Measurements from ENCODE around the gene GRIFIN.

Gene GRIFIN

DNA sequence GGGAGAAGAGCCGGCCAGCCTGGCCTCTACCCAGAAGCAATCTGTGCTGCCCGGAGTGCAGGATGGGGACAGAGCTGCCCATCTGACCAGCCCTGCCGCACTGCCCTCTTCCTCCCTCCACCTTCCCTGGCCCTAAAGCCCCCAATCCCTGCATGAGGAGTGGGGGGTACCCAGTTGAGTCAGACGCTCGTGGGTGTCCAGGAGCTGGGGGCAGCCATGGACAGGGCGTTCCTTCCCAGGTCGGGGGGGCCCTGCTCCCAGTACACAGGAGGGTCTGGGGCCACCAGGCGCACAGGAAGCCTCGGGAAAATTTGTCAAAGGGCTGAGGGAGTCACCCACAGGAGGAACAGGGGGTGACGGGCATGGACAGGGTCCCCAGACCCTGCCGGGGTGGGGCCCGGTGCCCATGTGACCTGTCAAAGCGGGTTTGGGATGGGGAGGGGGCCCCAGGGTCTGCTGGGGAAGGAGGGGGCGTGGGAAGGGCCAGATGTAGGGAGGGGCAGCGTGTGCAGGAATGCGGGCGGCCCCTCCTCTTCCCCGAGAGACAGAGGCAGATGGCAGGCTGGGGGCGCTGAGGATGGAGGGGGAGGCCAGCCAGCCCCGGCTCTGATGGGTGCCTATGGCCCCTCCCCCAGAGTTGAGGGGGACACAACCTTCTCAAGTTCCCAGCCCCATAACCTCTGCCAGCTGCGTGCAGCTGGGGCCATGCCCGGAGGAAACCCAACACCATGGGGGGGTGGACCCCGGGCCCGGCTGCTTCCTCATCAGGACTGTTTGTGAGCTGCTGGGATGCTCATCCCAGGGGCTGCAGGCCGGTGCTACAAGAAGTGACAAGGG, 21.5 kb upstream of the GRIFIN start:
- DNase-seq, result no peak

GRCh38 chr7:2497065-2497464, 20.9 kb upstream of the GRIFIN start:
- no peak for DNase-seq

DNA sequence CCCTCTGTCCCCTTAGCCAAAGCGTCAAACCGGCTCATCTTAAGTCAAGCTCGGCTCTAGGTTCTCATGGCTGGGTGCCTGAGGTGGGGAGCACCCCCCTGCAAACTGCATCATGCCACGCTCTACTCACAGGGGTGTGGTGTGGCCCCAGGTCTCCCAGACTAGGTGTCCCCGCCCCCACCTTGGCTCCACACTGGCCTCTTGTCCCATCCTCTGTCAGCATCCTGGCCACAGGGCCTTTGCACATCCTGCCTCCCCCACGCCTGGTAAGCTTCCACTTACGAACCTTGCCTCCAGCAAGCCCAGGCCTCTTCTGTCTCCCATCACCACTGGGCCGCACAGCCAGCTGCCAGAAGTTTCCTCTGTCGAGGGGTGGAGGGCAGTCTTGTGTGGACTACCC, 20.2 kb upstream of the GRIFIN start:
- no peak for DNase-seq

GRCh38 chr7:2495418-2496299, 19.5 kb upstream of the GRIFIN start:
- no peak for DNase-seq

DNA sequence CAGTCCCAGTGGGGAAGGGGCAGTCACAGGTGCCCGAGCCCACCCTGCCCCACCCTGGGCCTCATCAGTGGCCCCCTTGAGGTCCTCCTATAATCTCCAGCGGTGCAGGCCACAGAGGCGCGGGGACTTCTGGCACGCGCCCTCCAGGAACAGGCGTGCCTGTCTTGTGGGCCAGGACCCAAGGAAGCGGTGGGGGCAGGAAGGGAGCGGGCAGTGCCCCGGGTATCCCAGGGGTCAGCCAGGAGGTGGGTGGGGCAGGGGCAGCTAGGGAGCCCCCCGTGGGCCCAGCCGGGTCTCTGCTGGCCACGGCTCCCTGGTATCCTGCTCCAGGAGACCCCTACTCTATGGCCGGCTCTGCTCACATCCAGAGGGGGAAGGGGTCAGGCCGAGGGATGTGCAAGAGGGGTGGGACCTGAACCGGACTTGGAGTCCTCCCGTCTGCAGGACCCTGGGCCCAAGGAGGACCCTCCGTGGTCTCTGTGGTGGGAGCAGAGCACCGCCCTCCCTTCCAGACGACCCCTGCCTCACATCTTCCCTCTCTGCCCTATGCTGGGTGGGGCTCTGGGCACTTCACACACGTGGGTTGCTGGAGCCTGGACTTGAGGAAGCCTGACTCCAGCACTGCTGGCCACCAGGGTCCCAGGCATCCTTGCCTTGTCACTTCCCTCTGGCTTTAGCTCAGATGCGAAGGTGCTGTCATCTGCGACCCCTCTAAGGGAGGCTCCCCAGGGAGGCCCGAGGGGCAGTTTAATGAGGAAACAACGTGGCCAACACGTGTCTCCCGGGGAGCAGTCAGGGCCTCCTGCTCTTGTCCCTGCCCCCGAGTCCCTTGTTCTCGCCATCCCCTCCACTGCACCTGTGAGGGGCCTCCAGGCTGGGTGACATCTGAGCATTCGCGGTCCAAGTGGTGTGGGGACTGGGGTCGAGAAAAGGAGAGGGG, 18.3 kb upstream of the GRIFIN start:
- DNase-seq, result no peak

- DNase-seq, result no peak
Observed at GRCh38 chr7:2493205-2494164, 17.3 kb upstream of the GRIFIN start.

DNA sequence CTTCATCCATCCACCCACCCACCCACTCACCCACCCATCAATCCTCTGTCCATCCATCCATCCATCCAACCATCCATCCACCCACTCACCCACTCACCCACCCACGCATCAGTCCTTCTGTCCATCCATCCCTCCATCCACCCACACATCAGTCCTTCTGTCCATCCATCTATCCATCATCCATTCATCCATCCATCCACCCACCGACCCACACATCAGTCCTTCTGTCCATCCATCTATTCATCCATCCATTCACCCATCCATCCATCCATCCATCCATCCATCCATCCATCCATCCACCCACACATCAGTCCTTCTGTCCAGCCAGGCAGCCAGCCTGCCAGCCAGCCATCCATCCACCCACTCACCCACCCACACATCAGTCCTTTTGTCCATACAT, 15.8 kb upstream of the GRIFIN start:
- DNase-seq, result no peak

DNA sequence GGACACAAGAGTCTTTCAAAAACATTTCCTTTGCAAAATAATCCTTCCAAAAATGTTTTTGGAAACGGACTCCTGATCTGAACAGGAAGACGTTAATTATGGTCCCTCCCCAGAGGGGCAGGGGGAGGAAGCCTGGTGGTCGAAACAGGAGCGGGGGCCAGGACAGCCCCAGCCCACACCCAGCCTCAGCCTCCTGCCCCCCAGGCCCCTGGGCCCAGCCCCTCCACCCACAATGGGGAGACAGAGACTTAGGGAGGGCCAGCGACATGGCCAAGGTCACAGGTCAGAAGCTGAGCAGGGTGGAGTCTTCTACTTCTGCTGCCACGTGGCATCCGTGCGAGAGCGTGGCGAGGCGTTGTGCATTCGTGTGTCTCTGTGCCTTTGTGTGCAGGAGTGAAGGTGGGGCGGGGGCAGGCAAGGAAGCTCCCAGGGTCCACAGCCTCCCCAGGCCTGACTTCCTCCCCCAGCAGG, 14.0 kb upstream of the GRIFIN start:
- no peak for DNase-seq

DNA sequence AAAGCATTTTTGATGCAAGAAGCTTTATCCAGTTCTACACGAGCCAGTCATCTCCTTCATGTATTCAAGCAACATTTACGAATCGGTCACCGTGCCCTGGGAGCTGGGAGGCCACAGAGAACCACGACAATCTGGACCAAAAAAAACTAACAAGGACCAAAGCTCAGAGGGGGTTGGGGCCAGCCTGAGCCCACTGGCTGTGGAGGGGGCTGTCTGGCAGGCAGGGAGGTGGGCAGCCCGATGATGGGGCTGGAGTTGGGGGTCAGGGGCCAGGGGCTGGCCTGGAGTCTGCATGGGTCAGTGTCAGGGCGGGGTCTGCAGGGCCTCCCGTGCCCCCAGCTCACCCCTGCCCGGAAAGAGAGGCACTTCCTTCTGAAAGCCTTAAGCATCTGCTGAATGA, 12.5 kb upstream of the GRIFIN start:
- DNase-seq, result no peak

DNA sequence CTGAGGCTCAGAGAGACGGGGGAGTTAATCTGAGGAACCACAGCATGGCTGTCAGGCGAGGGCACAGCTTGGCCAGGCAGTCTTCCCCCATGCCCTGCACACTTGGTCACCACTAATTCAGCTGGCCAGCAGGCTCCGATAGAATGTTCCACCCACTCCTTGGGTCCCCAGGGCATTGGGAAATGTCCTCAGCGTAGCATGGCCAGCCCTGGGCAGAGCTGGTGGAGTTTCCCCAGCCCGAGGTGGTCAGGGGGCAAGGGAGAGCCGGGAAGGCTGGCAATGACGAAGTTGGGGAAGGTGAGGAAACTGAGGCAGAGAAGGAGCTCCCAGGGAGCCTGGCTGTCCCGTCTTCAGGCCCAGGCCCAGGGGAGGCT, 12.1 kb upstream of the GRIFIN start:
- DNase-seq, result no peak

DNA sequence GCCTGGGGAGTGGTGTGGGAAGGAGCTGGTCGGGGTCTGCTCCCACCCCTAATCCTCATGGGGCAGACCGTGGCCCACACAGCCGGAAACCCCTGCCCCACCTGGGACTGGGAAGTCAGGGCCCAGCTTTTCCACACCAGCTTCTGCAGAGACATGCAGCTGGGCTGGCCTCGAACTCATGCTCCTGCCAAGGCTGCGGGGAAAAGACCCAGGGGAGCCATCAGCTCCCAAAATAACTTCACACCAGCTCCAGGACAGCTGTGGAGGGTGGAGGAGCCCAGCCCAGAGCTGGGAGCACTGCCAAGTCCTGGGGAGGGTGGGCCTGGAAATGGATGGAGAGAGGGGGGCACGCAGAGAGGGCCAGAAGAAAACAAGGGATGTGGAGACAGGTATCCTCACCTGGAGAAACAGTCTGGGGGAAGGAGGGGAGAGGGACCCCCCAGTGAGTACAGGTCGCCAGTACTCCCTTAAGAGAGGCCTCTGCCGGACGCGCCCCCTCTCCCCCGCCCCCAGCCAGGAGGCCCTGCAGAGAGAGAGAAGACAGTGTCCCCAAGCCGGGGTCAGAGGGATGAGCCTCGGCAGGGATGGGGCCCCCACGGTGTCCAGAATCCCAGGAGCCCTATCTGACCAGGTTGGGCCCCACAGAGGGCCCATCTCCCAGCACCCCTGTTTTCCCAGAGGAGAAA, 11.5 kb upstream of the GRIFIN start:
- no peak for DNase-seq

DNA sequence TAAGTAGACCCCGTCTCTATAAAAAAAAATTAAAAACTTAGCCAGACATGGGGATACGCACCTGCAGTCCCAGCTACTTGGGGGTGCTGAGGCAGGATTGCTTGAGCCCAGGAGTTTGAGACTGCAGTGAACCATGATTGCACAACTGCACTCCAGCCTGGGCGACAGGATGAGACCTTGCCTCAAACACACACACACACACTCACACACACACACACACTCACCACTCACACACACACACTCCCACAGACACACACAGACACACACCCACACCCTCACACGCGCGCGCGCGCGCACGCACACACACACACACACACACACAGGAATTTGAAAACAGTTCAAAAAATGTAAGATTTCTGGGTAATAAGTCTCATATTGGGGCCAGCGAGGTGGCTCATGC, 8.7 kb upstream of the GRIFIN start:
- no peak for DNase-seq

DNA sequence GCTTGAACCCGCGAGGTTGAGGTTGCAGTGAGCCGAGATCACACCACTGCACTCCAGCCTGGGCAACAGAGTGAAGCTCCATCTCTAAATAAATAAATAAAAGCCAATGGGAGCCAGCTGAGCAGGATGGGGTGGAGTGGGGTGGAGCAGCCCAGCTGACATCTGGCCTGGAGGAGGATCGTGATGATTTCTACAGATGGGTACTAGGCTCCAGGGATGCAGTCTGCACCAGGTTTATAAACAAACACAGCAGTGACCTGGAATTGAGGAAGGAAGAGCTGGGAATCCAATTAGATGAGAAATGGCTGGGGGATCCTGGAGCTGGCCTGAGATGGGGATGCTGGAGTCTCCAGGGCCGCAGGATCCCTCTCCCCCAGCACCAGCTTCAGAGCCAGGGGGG, 7.3 kb upstream of the GRIFIN start:
- no peak for DNase-seq

- no peak for DNase-seq
Observed at GRCh38 chr7:2482725-2483451, 6.7 kb upstream of the GRIFIN start.

DNA sequence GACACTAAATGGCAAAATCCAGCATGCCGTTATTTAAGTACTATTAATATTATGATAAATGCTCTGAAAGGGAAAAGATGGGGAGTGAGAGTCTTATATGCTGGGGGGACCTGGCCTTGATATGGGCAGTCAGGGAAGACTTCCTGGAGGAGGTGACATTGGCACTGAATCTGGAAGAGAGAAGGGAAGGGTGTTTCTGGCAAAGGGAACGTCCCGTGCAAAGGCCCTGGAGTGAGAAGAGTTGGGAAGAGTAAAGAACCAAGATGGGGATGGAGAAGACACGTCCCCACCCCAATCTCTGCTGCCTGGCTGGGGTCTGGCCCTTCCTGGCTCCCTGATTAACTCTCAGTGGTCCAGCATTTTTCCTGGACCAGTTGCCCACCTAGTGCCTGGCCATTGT, 5.0 kb upstream of the GRIFIN start:
- DNase-seq, result no peak

GRCh38 chr7:2480070-2480408, 3.8 kb upstream of the GRIFIN start:
- DNase-seq, result no peak

DNA sequence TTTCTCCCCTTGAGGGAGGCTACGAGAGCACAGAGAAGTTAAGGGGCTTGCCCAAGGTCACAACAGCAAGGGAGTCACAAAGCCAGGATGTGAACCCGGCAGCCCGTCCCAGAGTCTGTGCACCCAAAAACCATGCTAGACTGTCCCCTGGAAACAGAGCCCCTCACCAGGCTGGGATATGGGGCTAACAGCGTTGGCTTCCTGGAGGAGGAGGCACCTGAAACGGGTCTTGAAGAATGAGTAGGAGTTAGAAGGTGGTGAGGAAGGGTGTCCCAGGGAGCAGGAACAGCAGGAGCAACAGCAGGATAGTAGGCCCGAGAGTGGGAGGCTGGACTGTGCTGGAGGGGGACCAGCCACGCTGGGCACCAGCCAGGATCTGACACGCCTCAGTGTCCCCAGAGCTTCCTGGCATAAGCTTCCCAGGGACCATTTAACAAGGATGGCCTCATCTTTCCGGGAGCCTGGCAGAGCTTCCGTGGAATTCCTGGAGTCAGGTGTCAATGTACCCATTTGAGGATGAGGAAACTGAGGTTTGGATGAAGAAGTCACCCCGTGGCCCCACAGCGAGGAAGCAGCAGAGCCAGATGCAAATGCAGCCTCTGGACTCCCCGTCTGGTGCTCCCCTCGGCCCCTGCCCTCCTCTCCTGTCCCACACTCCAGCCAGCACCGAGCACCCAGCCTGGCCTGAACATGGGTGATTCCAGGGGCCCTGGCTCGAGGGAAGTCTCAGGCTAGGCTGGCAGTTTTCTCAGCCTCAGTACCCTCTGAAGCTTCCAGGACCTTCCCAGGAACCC, 3.3 kb upstream of the GRIFIN start:
- DNase-seq, result no peak

DNA sequence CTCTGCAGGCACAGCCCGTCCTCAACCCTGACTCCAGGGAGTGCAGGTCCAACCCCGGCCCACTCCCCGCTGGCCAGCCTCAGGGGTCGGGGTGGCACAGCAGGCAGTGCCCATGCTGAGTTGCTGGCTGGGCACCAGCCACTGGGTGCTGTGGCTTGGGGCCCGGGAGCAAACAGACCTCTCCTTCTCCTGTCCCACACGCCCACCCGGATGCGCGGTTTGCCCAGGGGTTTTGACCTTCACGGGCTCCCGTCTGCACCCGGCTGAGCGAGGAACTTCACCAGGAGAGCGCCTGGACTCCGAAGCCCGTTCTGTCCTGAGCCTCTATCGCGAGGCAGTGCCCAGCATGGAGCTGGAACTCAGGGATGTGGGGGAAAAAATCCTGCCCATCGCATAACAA, 2.6 kb upstream of the GRIFIN start:
- no peak for DNase-seq

GRCh38 chr7:2478399-2478785, 2.2 kb upstream of the GRIFIN start:
- DNase-seq, result no peak

Measured in stimulated activated CD4-positive, alpha-beta T cell treated with anti-CD3 and anti-CD28 coated beads, Interleukin-15, amount 100 ng/mL, for 24 hours (primary cell).